ENCODE measurements around the gene ZBTB22. TPM values are rescaled to one million over a fixed set of nuclear protein-coding genes. Genes with fewer than 3 reads are reported as not detected.

The ZBTB22 gene
- total RNA-seq, 1 donor from 2014 or later, result 13.3 TPM

DNA sequence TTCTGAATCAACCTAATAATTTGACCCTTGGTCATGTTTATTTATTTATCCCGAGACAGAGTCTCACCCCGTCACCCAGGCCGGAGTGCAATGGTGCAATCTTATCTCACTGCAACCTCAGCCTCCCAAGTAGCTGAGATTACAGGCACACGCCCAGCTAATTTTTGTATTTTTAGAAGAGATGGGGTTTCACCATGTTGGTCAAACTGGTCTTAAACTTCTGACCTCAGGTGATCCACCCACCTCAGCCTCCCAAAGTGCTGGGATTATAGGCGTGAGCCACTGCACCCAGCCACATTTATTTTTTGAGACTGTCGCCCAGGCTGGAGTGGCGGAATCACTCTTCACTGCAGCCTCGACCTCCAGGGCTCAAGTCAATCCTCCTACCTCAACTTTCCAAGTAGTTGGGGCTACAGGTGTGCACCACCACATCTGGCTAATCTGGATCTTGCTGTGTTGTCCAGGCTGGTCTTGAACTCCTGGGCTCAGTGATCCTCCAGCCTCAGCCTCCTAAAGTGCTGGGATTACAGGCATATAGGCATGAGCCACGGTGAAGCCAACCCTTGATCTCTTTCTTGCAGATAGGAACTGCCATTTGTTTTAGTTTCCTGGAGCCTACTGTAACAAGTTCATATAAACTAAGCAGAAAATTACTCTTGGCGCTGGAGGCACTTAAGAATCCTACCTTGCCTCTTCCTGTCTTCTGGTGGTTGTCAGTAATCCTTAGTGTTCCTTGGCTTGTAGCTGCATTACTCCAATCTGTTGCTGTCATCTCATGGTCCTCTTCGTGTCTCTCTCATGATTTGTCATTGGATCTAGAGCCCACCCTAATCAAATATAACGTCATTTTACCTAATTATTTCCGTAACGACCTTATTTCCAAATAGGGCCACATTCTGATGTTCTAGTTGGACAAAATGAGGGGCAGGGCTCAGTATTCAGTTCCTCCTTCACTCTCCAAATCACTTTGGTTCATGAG lies 43.3 kb downstream of the ZBTB22 start:
- no peak overlapping the region for H3K27ac ChIP-seq (replicated peaks)
- intact Hi-C loops (cut with micrococcal nuclease), result no loop called here
- no peak overlapping the region for H3K4me3 ChIP-seq

GRCh38 chr6:33273129-33273923 lies 44.2 kb downstream of the ZBTB22 start:
- TF ChIP-seq, protein P1, sequence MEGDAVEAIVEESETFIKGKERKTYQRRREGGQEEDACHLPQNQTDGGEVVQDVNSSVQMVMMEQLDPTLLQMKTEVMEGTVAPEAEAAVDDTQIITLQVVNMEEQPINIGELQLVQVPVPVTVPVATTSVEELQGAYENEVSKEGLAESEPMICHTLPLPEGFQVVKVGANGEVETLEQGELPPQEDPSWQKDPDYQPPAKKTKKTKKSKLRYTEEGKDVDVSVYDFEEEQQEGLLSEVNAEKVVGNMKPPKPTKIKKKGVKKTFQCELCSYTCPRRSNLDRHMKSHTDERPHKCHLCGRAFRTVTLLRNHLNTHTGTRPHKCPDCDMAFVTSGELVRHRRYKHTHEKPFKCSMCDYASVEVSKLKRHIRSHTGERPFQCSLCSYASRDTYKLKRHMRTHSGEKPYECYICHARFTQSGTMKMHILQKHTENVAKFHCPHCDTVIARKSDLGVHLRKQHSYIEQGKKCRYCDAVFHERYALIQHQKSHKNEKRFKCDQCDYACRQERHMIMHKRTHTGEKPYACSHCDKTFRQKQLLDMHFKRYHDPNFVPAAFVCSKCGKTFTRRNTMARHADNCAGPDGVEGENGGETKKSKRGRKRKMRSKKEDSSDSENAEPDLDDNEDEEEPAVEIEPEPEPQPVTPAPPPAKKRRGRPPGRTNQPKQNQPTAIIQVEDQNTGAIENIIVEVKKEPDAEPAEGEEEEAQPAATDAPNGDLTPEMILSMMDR (IDR thresholded peaks at IDR 0.05; ENCODE audit: borderline replicate concordance), result no peak
- peak overlapping the region; percentile 79 for H3K4me3 ChIP-seq
- DNase-seq, result no peak

More for the DNA sequence above, 43.3 kb downstream of the ZBTB22 start:
- no peak for DNase-seq
- peaks cover 91% of the 10 kb centered on the region for H3K4me1 ChIP-seq
- no peaks in the 10 kb centered on the region for H3K27me3 ChIP-seq (ENCODE audit: low read depth)
- TF ChIP-seq, protein P1 (IDR thresholded peaks at IDR 0.05; ENCODE audit: borderline replicate concordance), result no peak
- H3K9me3 ChIP-seq (replicated peaks), result no peaks in the 10 kb centered on the region
- H3K36me3 ChIP-seq, result peaks cover 47% of the 10 kb centered on the region

DNA sequence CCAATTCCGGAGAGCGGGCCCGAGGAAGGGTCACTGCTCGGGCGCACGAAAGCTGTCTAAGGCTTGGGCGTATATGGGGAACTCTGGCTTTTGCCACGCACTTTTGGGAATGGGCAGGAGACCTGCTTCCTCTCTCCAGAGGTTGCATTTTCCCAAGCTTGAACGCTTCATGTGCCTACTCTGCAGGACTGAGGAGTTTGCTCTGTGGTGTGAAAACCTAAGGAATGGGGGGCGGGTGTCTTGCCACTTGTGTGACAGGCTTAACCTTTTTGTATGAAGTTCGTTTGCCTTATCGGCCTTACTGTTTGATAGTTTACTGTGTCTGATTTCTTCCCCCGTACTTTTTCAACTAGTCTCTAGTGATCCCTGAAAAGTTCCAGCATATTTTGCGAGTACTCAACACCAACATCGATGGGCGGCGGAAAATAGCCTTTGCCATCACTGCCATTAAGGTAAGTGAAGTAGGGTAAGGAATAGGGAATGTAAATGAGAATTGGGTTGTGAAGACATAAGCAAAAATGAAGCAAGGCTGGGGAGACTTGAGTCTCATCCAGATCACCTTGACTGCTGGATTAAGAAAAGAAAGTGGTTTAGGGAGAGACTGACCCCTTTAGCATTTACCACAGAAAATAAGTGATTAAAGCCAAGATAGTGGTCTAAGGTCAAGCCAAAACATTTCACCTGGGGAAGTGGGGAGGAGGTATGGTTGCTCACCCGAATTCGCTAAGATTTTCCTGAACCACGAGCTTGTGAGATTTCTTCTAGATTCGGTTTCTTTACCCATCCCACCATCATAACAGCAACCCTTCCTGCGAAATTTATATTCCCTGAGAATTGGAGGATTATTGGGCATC lies 45.0 kb downstream of the ZBTB22 start:
- TF ChIP-seq, protein P1 (IDR thresholded peaks at IDR 0.05; ENCODE audit: borderline replicate concordance), result no peak
- Histone ChIP-seq H3K4me1 (peaks cover 74% of the 10 kb centered on the region), H3K9me3 (replicated peaks) (no peaks in the 10 kb centered on the region), H3K36me3 (peaks cover 58% of the 10 kb centered on the region), H3K4me3 (peak overlapping the region; percentile 79), H3K27me3 (ENCODE audit: low read depth) (no peaks in the 10 kb centered on the region), H3K27ac (replicated peaks) (peak overlapping the region; percentile 97)
- no peak for DNase-seq
- intact Hi-C loops (cut with micrococcal nuclease), result no loop called here

More at GRCh38 chr6:33273129-33273923, 44.2 kb downstream of the ZBTB22 start:
- H3K27me3 ChIP-seq (ENCODE audit: low read depth), result no peaks in the 10 kb centered on the region
- peaks cover 50% of the 10 kb centered on the region for H3K36me3 ChIP-seq
- H3K27ac ChIP-seq (replicated peaks), result peak overlapping the region; percentile 97
- no peaks in the 10 kb centered on the region for H3K9me3 ChIP-seq (replicated peaks)
- intact Hi-C loops (cut with micrococcal nuclease), result no loop called here
- H3K4me1 ChIP-seq, result peaks cover 83% of the 10 kb centered on the region

- Histone ChIP-seq H3K4me3 (peak within 1 kb of the TSS; percentile 79), H3K27me3 (ENCODE audit: low read depth) (no peaks in the 10 kb centered on the region), H3K9me3 (replicated peaks) (no peaks in the 10 kb centered on the region), H3K27ac (replicated peaks) (peak within 1 kb of the TSS; percentile 97), H3K4me1 (peaks cover 66% of the 10 kb centered on the region), H3K36me3 (peaks cover 66% of the 10 kb centered on the region)
- intact Hi-C loops (cut with micrococcal nuclease), result no loop called here
- TF ChIP-seq, protein P1 (IDR thresholded peaks at IDR 0.05; ENCODE audit: borderline replicate concordance), result no peak
- peak; percentile 89 for DNase-seq
Observed at GRCh38 chr6:33271468-33272274, 45.9 kb downstream of the ZBTB22 start, which contains the start of the genes RPS18 and VPS52. RPS18 (plus strand) TSS chr6:33272075; CDS start chr6:33272120, 45 bp downstream. VPS52 (minus strand) TSS chr6:33271876; CDS start chr6:33271675, 201 bp downstream.
